GM19351 (cell line): Measurements from ENCODE around the gene FAM163A.

Experiments used
- ATAC-seq: cut with Tn5 transposase; IDR thresholded peaks from one replicate; pipeline ENCODE4 v1.9.1; 2021; ENCODE audit warnings: mild to moderate bottlenecking, moderate library complexity; ENCODE audit not compliant: unreplicated experiment

Gene FAM163A

GRCh38 chr1:179748772-179749171 lies 5.7 kb downstream of the FAM163A start:
- ATAC-seq, result no peak

- ATAC-seq, result no peak
These were observed 7.5 kb downstream of the FAM163A start for GRCh38 chr1:179750630-179751029.

GRCh38 chr1:179753061-179753460 lies 10.0 kb downstream of the FAM163A start:
- ATAC-seq, result no peak

- ATAC-seq, result no peak
These were observed 11.0 kb downstream of the FAM163A start for GRCh38 chr1:179754041-179754624.

GRCh38 chr1:179757933-179758332 lies 14.8 kb downstream of the FAM163A start:
- ATAC-seq, result no peak

GRCh38 chr1:179760521-179760920 lies 17.4 kb downstream of the FAM163A start:
- no peak for ATAC-seq

- no peak for ATAC-seq
These were observed 18.2 kb downstream of the FAM163A start for GRCh38 chr1:179761296-179761695.

- no peak for ATAC-seq
These were observed 19.0 kb downstream of the FAM163A start for GRCh38 chr1:179761846-179762640.

- ATAC-seq, result no peak
These were observed 24.1 kb downstream of the FAM163A start for GRCh38 chr1:179767177-179767581.

- no peak for ATAC-seq
These were observed 24.9 kb downstream of the FAM163A start for GRCh38 chr1:179767996-179768395.

- ATAC-seq, result no peak
These were observed 27.9 kb downstream of the FAM163A start for GRCh38 chr1:179770887-179771502.

- no peak for ATAC-seq
These were observed 30.2 kb downstream of the FAM163A start for GRCh38 chr1:179773264-179773663.

- no peak for ATAC-seq
These were observed 30.9 kb downstream of the FAM163A start for GRCh38 chr1:179774000-179774399.

GRCh38 chr1:179774566-179774965 lies 31.5 kb downstream of the FAM163A start:
- ATAC-seq, result no peak

GRCh38 chr1:179775009-179775408 lies 31.9 kb downstream of the FAM163A start:
- ATAC-seq, result no peak

- ATAC-seq, result no peak
These were observed 33.7 kb downstream of the FAM163A start for GRCh38 chr1:179776831-179777230.

- no peak for ATAC-seq
These were observed 34.6 kb downstream of the FAM163A start for GRCh38 chr1:179777731-179778130.

- ATAC-seq, result no peak
These were observed 36.7 kb downstream of the FAM163A start for GRCh38 chr1:179779645-179780272.

GRCh38 chr1:179781962-179782361 lies 38.9 kb downstream of the FAM163A start:
- no peak for ATAC-seq

GRCh38 chr1:179785031-179785431 lies 41.9 kb downstream of the FAM163A start:
- ATAC-seq, result no peak

- no peak for ATAC-seq
These were observed 42.6 kb downstream of the FAM163A start for GRCh38 chr1:179785728-179786127.
